IPS-18c (cell line): ENCODE data around the gene CDC45.
"Not testable (repeated sequence)": the region's sequence is repeated elsewhere in the genome, so short reads cannot be mapped to it uniquely, and the experiment has no call there.

Experiments
- H3K4me3 ChIP-seq: 2 replicates; pipeline ENCODE4 v1.7.0; 2013; ENCODE audit warnings: low read depth, mild to moderate bottlenecking, low read length, moderate library complexity; ENCODE audit not compliant: insufficient read depth
- H3K9me3 ChIP-seq: one replicate; pipeline ENCODE4 v1.6.1; 2013; ENCODE audit warnings: mild to moderate bottlenecking, low read length, moderate library complexity; ENCODE audit not compliant: control insufficient read depth, insufficient read depth

The CDC45 gene, protein sequence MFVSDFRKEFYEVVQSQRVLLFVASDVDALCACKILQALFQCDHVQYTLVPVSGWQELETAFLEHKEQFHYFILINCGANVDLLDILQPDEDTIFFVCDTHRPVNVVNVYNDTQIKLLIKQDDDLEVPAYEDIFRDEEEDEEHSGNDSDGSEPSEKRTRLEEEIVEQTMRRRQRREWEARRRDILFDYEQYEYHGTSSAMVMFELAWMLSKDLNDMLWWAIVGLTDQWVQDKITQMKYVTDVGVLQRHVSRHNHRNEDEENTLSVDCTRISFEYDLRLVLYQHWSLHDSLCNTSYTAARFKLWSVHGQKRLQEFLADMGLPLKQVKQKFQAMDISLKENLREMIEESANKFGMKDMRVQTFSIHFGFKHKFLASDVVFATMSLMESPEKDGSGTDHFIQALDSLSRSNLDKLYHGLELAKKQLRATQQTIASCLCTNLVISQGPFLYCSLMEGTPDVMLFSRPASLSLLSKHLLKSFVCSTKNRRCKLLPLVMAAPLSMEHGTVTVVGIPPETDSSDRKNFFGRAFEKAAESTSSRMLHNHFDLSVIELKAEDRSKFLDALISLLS

DNA sequence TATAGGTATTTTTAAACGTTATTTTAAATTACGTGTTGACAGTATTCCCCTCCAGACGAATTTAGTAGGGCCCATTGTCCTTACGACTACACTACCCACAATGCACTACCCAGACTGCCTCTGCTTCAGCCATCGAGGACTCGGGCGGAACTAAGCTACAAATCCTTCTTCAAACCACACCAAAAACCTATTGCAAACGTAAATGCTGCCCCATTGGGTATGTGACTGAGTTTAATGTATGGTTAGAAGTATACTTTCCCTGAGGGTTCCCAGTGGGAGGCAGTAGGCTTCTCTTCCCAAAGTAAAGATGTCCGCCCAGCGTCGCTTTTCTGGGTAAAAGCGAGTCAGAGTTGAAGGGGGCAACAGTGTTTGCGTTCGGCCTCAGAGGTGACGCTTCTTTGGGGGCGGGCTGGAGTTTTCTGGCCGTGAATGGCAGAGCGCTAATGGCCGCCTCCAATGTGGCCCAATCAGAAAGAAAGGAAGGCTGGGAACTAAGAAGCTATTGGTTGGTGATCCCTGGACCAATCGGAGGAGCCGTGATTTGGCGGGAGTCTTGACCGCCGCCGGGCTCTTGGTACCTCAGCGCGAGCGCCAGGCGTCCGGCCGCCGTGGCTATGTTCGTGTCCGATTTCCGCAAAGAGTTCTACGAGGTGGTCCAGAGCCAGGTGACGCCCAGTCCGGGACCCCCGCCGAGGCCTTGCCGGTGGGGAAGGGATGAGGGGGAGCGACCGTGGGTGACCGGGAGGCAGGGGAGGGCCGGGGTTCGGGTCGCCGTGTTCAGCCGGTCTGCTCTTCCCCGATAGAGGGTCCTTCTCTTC, at the start of gene CDC45:
TSS of gene CDC45 (plus strand) at position 566 of the 818 bp plus-strand sequence. CDS start at position 615, 49 bp downstream.
- Histone ChIP-seq H3K9me3 (no peaks in the 10 kb centered on the region), H3K4me3 (peak within 1 kb of the TSS; percentile 88)

- peaks cover 2% of the 10 kb centered on the region for H3K9me3 ChIP-seq
- peak overlapping the region; percentile 91 for H3K4me3 ChIP-seq
Measured at GRCh38 chr22:19429950-19430889, 49.5 kb upstream of the CDC45 start.

GRCh38 chr22:19430890-19431541, 48.7 kb upstream of the CDC45 start:
- Histone ChIP-seq H3K4me3 (peak overlapping the region; percentile 91), H3K9me3 (peaks cover 2% of the 10 kb centered on the region)

DNA sequence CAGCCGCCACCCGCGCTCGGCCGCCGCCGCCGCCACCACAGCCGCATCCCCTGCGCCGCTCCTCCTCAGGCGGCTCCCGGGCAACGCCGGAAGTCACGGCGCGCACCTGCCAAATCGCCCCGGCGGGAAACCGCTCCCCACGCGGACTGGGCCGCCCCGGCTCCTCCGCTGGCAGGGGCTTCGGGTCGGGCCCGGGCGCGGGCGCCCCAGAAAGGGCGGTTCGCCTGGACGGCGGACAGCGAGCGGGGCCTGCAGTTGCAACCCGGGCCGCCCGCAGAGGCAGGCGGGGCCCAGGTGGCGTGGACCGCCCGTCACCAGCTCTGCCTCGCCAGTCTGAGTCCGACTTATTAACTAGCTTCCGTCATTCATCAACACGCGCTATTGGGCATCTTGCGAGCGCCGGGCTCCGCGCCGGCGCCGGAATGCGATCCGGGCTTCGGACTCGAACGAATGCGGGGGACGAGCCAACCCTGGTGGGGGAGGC, 48.0 kb upstream of the CDC45 start, which contains the start of gene HIRA:
TSS of gene HIRA (minus strand) at position 85 of the 484 bp plus-strand sequence. CDS start 257 bp downstream, outside the sequence.
- H3K9me3 ChIP-seq = no peaks in the 10 kb centered on the region
- H3K4me3 ChIP-seq = peak within 1 kb of the TSS; percentile 97

DNA sequence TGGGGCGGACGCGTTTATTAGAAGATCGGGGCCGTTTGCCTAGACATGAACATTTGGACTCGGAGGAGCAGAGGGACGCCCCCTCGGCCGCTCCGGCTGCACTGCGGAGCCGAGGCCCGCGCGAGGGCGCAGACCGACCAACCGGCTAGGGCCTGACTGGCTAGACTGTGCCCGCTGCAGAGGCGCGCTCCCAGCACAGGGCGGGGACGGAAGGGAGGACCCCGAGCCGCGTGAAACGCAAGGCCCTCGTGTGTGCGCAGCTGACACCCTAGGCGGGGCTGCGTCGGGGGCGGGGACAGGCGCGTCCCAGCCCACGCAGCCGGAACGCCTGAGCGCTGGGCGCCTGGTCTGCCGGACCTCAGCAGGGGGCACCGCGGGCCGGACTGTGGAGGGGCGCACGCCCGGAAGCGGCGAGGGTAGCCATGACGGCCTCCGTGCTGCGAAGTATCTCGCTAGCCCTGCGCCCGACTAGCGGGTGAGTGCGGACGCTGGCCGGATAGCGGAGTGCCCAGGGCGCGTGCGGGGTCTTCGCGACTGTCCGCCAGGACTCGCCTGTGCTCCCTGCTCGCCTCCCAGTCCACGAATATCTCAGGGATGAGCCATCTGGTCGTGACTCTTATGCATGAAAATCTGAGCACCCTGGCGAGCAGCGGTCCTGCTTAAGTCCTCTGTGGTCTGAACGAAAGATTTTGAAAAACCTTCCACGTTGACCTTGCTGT, 47.4 kb upstream of the CDC45 start, which contains the start of gene MRPL40:
TSS of gene MRPL40 (plus strand) at position 413 of the 719 bp plus-strand sequence. CDS start at position 423, 10 bp downstream.
- no peaks in the 10 kb centered on the region for H3K9me3 ChIP-seq
- peak within 1 kb of the TSS; percentile 97 for H3K4me3 ChIP-seq

DNA sequence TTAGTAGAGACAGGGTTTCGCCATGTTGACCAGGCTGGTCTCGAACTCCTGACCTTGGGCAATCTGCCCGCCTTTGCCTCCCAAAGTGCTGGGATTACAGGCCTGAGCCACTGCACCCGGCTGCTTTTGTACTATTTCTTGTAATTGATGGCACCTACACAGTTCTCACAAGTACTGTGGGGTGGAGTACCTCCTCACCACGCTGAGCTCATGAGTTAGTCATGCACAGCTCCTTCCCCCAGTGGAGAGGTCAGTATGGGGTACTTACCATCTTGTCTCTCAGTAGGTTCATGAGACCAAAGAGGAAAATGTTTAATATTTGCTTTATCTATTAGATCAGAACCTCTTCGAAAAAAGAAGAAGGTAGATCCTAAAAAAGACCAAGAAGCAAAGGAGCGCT, 45.3 kb upstream of the CDC45 start:
- no peak overlapping the region for H3K4me3 ChIP-seq
- H3K9me3 ChIP-seq = no peaks in the 10 kb centered on the region

GRCh38 chr22:19434829-19435580, 44.7 kb upstream of the CDC45 start:
- Histone ChIP-seq H3K4me3 (no peak overlapping the region), H3K9me3 (no peaks in the 10 kb centered on the region)

DNA sequence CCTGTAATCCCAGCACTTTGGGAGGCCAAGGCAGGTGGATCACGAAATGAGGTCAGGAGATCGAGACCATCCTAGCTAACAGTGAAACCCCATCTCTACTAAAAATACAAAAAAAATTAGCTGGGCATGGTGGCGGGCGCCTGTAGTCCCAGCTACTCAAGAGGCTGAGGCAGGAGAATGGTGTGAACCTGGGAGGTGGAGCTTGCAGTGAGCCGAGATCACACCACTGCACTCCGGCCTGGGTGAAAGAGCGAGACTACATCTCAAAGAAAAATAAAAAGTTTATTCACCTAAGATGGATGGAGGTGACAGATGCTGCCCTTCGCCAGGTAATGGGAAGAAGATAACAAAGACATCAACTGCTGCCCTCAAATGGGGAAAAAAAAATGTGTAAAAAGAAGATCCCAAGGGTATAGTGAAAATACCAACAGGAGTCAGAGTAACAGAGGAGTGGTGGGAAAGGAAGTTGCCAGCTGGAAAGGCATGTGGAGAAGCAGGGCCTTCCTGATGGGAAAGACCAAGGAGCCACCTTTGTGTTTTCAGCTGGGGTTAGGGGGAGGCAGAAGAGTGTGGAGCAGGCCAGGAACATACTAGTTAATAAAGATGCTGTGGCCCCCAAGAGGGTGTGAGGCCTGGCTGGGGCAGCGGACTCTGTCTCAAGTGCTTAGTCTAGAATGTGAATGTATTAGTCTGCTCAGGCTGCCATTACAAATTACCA, 43.1 kb upstream of the CDC45 start:
- not testable (repeated sequence) for H3K9me3 ChIP-seq, H3K4me3 ChIP-seq

- no peaks in the 10 kb centered on the region for H3K9me3 ChIP-seq
- no peak overlapping the region for H3K4me3 ChIP-seq
Measured at GRCh38 chr22:19438298-19438697, 41.4 kb upstream of the CDC45 start.

DNA sequence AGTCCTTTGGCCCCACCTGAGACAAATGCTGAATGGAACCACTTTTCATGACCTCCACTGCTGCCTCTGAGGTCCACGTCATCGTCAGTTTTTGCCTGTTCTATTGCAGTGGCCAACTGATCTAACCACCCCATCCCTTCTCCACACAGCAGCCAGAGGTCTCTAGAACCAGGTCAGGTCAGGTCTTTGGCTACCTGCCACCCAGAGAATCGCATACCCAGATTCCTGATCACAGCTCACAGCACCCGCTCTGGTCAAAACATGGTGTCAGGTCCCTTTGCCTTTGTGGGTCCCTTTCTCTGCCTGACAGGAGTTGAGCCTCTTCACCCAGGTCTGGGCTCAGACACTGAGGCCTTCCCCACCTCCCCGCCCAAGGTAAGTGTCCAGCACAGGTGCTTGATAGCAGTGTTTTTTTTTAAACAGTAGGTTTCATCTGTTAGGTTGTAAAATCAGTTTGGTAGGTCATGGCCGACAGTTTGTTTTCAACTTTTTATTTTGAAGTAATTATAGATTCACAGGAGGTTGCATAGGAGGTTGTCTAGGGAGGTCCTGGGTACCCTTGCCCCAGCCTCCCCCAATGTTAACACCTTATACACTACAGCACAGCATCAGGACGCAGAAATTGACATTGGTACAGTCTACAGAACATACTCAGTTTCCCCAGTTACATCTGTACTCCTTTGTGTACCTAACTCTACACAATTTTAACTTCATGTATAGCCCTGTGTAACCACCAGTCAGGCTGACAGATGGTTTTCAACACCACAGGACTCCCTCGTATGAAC, 39.1 kb upstream of the CDC45 start:
- H3K9me3 ChIP-seq = no peaks in the 10 kb centered on the region
- H3K4me3 ChIP-seq = no peak overlapping the region

DNA sequence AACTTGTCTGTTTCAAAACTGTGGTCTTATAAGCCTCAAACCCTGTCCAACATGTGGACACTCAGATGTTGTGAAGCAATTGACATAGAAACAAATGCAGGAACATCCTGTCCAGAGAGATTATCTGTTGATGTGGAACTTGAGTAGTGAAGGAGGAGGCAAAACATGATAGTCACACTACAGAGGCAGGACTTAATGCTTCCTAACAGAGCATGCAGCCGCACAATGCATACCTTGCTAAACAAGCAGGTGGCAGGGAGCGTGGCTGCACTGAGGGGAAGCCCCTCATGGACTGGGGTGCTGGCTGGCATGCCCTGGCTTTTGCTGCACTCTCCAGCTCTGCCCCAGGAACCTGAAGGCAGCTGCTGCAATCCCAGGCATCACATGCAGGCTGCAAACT, 37.6 kb upstream of the CDC45 start:
- no peak overlapping the region for H3K4me3 ChIP-seq
- no peaks in the 10 kb centered on the region for H3K9me3 ChIP-seq

DNA sequence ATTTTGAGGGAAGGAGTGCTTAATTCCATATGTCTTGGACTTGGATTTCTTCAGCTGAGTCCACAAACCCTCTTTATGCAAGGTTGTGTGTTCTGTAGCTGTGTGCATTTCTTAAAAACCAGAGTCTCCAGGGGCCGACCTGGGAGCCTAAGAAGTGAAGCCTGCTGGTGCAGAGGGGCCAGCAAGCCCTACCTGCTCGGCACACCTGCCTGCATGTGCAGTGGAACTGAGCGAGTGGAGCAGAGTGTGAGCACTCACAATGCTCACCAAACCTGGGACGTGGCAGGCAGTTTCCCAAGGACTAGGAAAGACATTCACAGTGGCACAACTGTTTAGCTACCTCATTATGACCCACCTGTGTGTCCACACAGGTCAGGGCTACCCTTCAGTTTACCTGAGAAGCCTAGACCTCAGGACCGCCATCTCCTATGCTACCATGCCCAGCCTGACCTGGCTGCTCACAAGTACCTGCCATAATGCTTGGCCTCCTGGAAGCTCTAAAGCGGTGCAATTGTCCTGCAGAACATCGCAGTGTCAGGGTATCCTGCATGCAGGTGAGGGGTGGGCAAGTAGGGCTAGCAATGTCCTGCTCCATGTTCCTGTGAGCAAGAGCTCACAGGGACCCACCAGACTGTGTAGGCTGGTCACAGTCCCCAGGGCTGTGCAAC, 36.0 kb upstream of the CDC45 start:
- H3K9me3 ChIP-seq = no peaks in the 10 kb centered on the region
- no peak overlapping the region for H3K4me3 ChIP-seq

DNA sequence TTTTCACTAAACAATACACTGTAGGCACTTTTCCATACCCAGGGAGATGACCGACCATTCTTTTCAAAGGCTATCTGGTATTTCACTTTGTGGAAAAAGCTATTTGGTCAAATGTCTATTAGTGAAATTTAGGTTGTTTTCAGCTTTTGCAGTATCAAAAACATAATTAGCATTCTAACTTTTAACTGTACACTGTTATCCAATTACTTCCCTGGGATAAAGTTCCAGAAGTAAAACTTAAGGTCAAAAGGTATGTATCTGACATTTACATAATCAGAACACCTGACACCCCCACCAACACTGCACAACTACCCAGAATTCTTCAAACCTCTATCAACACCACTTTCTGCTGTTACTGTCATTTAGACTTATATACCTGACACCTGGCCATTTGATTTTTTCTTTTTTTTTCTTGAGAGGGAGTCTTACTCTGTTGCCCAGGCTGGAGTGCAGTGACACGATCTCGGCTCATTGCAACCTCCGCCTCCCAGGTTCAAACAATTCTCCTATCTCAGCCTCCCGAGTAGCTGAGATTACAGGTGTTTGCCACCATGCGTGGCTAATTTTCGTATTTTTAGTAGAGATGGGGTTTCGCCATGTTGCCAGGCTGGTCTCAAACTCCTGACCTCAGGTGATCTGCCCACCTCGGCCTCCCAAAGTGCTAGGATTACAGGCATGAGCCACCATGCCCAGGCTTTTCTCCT, 34.3 kb upstream of the CDC45 start:
- not testable (repeated sequence) for H3K9me3 ChIP-seq, H3K4me3 ChIP-seq
